ENCODE measurements around the gene CCN5. TPM values are rescaled to one million over a fixed set of nuclear protein-coding genes. Genes with fewer than 3 reads are reported as not detected.

Gene CCN5
- total and polyA plus RNA-seq, 2 of the 13 experiments (the other 11 are each of a cell fraction or from before 2014, with no cell fraction given): 0.12 TPM; not detected in 1

DNA sequence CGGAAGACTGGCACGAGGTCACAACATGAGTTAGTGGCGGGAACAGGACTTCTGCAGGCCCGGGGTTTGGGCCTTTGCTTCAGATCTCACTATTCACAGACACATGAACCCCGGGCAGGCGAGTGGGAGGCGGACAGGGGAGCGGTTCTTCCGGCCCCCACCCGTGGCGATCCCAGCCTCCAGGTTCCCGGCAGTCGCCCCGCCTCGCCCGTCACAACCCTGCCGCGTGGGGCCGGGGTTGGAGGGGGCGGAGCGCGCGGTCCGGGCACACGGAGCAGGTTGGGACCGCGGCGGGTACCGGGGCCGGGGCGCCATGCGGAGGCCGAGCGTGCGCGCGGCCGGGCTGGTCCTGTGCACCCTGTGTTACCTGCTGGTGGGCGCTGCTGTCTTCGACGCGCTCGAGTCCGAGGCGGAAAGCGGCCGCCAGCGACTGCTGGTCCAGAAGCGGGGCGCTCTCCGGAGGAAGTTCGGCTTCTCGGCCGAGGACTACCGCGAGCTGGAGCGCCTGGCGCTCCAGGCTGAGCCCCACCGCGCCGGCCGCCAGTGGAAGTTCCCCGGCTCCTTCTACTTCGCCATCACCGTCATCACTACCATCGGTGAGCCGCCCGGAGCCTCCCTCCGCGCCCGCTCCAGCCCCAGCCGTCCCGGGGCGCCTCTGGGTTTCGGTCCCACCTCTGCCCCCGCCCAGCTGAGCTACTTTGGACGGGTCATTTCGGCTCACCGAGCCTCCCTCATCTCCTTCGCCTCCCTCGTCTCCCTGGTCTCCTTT, 30.6 kb downstream of the CCN5 start, which contains the start of gene KCNK15 (continued):
- TF ChIP-seq, protein P1, sequence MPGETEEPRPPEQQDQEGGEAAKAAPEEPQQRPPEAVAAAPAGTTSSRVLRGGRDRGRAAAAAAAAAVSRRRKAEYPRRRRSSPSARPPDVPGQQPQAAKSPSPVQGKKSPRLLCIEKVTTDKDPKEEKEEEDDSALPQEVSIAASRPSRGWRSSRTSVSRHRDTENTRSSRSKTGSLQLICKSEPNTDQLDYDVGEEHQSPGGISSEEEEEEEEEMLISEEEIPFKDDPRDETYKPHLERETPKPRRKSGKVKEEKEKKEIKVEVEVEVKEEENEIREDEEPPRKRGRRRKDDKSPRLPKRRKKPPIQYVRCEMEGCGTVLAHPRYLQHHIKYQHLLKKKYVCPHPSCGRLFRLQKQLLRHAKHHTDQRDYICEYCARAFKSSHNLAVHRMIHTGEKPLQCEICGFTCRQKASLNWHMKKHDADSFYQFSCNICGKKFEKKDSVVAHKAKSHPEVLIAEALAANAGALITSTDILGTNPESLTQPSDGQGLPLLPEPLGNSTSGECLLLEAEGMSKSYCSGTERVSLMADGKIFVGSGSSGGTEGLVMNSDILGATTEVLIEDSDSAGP (CRISPR knock-in tag; IDR thresholded peaks at IDR 0.05; ENCODE audit: borderline replicate concordance): 0 out of 2 replicates have a peak, but pooled peaks have one; percentile 25
- peak; percentile 24; the same call in 1 of the 2 replicates for TF ChIP-seq KDM5B (CRISPR knock-in tag; IDR thresholded peaks at IDR 0.05; ENCODE audit: borderline replicate concordance)
- TF ChIP-seq, protein P2, sequence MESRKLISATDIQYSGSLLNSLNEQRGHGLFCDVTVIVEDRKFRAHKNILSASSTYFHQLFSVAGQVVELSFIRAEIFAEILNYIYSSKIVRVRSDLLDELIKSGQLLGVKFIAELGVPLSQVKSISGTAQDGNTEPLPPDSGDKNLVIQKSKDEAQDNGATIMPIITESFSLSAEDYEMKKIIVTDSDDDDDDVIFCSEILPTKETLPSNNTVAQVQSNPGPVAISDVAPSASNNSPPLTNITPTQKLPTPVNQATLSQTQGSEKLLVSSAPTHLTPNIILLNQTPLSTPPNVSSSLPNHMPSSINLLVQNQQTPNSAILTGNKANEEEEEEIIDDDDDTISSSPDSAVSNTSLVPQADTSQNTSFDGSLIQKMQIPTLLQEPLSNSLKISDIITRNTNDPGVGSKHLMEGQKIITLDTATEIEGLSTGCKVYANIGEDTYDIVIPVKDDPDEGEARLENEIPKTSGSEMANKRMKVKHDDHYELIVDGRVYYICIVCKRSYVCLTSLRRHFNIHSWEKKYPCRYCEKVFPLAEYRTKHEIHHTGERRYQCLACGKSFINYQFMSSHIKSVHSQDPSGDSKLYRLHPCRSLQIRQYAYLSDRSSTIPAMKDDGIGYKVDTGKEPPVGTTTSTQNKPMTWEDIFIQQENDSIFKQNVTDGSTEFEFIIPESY (CRISPR knock-in tag; IDR thresholded peaks at IDR 0.05): no peak
- peak; percentile 16; the same call in 1 of the 2 replicates for TF ChIP-seq PATZ1 (CRISPR knock-in tag; IDR thresholded peaks at IDR 0.05)
- TF ChIP-seq ELF3 (CRISPR knock-in tag; IDR thresholded peaks at IDR 0.05): no peak
- TF ChIP-seq, protein P3, sequence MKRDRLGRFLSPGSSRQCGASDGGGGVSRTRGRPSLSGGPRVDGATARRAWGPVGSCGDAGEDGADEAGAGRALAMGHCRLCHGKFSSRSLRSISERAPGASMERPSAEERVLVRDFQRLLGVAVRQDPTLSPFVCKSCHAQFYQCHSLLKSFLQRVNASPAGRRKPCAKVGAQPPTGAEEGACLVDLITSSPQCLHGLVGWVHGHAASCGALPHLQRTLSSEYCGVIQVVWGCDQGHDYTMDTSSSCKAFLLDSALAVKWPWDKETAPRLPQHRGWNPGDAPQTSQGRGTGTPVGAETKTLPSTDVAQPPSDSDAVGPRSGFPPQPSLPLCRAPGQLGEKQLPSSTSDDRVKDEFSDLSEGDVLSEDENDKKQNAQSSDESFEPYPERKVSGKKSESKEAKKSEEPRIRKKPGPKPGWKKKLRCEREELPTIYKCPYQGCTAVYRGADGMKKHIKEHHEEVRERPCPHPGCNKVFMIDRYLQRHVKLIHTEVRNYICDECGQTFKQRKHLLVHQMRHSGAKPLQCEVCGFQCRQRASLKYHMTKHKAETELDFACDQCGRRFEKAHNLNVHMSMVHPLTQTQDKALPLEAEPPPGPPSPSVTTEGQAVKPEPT (CRISPR knock-in tag; IDR thresholded peaks at IDR 0.05; ENCODE audit: low read depth): no peak; the same call in 1 of the 2 replicates
- peak; percentile 47 for TF ChIP-seq RBM39 (IDR thresholded peaks at IDR 0.05; ENCODE audit: low read depth, low read length, poor library complexity, severe bottlenecking)
- no peak for TF ChIP-seq LCORL (IDR thresholded peaks at IDR 0.05)
- 0 out of 2 replicates have a peak, but pooled peaks have one; percentile 17 for TF ChIP-seq LCORL (CRISPR knock-in tag; IDR thresholded peaks at IDR 0.05)
- TF ChIP-seq, protein P4, sequence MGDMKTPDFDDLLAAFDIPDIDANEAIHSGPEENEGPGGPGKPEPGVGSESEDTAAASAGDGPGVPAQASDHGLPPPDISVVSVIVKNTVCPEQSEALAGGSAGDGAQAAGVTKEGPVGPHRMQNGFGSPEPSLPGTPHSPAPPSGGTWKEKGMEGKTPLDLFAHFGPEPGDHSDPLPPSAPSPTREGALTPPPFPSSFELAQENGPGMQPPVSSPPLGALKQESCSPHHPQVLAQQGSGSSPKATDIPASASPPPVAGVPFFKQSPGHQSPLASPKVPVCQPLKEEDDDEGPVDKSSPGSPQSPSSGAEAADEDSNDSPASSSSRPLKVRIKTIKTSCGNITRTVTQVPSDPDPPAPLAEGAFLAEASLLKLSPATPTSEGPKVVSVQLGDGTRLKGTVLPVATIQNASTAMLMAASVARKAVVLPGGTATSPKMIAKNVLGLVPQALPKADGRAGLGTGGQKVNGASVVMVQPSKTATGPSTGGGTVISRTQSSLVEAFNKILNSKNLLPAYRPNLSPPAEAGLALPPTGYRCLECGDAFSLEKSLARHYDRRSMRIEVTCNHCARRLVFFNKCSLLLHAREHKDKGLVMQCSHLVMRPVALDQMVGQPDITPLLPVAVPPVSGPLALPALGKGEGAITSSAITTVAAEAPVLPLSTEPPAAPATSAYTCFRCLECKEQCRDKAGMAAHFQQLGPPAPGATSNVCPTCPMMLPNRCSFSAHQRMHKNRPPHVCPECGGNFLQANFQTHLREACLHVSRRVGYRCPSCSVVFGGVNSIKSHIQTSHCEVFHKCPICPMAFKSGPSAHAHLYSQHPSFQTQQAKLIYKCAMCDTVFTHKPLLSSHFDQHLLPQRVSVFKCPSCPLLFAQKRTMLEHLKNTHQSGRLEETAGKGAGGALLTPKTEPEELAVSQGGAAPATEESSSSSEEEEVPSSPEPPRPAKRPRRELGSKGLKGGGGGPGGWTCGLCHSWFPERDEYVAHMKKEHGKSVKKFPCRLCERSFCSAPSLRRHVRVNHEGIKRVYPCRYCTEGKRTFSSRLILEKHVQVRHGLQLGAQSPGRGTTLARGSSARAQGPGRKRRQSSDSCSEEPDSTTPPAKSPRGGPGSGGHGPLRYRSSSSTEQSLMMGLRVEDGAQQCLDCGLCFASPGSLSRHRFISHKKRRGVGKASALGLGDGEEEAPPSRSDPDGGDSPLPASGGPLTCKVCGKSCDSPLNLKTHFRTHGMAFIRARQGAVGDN (CRISPR knock-in tag; IDR thresholded peaks at IDR 0.05): peak; percentile 66
- TF ChIP-seq HES4 (CRISPR knock-in tag; IDR thresholded peaks at IDR 0.05; ENCODE audit: borderline replicate concordance): 0 out of 2 replicates have a peak, but pooled peaks have one; percentile 40
- TF ChIP-seq ZMAT3 (CRISPR knock-in tag; conservative IDR thresholded peaks at IDR 0.05): no peak
- TF ChIP-seq ZFY (CRISPR knock-in tag; IDR thresholded peaks at IDR 0.05): 0 out of 2 replicates have a peak, but pooled peaks have one; percentile 36
- TF ChIP-seq ZNF225 (CRISPR knock-in tag; IDR thresholded peaks at IDR 0.05): no peak
- TF ChIP-seq EED (CRISPR knock-in tag; IDR thresholded peaks at IDR 0.05): peak; percentile 17; the same call in 1 of the 2 replicates
- TF ChIP-seq GABPB1 (CRISPR knock-in tag; IDR thresholded peaks at IDR 0.05): peak; percentile 64; the same call in 1 of the 2 replicates
